Motor neuron (in vitro differentiated cells): ENCODE measurements around the gene TUBA4A. TPM values are rescaled to one million over a fixed set of nuclear protein-coding genes. Genes with fewer than 3 reads are reported as not detected.

Source experiments
- ATAC-seq, 8 experiments: fragments of 200-7000 bp; cut with Tn5 transposase; replicated peaks in 6 of 8; 2 replicates each; pipeline ENCODE4 v1.8.0; 2021; ENCODE audit warnings: mild to moderate bottlenecking in 8 of 8, moderate library complexity in 8 of 8
- H3K27ac ChIP-seq, 2 donors: fragments of 250-450 bp; sonication (Bioruptor Pico); 2 replicates each; pipeline ENCODE4 v1.9.0; 2021; ENCODE audit warnings: antibody characterized with exemption in 2 of 2, mild to moderate bottlenecking in 2 of 2, moderate library complexity in 1 of 2
- H3K4me1 ChIP-seq, 2 donors: fragments of 250-450 bp; sonication (Bioruptor Pico); replicated peaks in 1 of 2; 2 replicates each; pipeline ENCODE4 v1.6.1; 2021; ENCODE audit warnings: antibody characterized with exemption in 2 of 2, mild to moderate bottlenecking in 2 of 2, moderate library complexity in 1 of 2
- H3K4me3 ChIP-seq, 5 donors: fragments of 250-450 bp; sonication (Bioruptor Pico); 2 replicates each; pipeline ENCODE4 v1.9.0; 2021; ENCODE audit warnings: antibody characterized with exemption in 5 of 5, mild to moderate bottlenecking in 5 of 5, moderate library complexity in 4 of 5
- WGBS, 10 experiments: fragments of 450-650 bp; shearing (Covaris generic); methylation state at CpG; one replicate each; pipeline ENCODE4 v1.0.0; 2022; 5-methylcytosine and 5-hydroxymethylcytosine counted together
- in situ Hi-C, 9 experiments: fragments of 400-800 bp; cut with MboI; loops; one replicate each; pipeline ENCODE4 v1.15.0; 2021; ENCODE audit warnings: low sequenced_read_pairs in 9 of 9, low pct_unique_long_range_greater_than_20kb in 2 of 9; ENCODE audit not compliant: unreplicated experiment in 9 of 9
- total RNA-seq, 8 experiments: library from RNA; unstranded; fragments of 300-600 nt; gene quantifications; 2 replicates each; pipeline versions ENCODE4 v1.2.3 to v1.2.4, GENCODE V29; 2022

Gene TUBA4A
- total RNA-seq, 8 experiments from 2014 or later: 2.3 to 23.4 (median 4.7) TPM

DNA sequence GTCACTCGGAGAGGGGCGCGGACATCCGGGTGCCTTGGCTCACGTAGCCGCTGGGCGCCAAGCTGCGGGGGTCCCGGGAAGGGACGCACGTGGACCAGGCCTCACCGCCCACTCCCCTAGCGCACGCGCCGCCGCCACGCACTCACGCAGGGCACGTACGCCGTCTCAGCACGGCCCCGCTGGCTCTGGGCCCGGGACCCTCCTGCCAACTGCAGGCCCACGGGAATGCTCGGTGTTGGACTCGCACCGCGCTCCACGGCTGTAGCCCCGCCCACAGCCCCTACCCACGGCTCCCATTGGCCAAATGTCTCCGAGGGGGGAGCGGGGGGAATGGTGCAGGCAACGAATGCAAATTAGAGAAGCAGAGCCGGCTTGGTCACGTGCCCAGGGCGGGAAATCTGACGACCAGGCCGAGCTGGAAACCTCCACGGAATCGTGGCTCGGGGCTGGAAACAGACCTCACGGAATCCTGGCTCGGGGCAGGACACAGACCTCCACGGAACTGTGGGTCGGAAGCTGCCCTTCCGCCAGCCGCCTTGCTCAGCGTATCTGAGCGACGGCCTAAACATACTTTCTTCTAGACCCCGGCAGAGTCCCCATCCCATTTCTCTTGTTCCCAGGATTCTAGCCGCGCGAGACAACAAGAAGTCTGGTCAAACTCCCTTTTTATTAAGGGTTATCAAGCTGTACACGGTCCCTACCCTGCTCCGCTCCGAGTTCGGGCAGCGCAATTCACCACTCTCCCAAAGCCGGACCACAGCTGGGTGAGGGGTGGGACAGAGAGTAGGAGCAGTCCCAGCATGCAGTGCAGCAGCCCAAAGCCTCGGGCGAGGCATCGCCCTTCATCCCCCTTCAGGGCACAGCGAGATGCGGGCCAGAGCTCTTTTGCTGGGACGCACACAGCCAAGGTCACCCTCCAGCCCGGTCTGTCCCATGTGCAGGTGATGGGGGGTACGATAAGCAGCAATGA is 34.7 kb downstream of the TUBA4A start, which contains the start of gene ABCB6:
Gene ABCB6 (minus strand): TSS at position 227 of the 970 bp plus-strand sequence. CDS start 285 bp downstream, outside the sequence.
- peak; percentile 66 to 89 (median 84) for ATAC-seq
- Histone ChIP-seq H3K4me3 (peak within 1 kb of the TSS; percentile 41 to 60 (median 50)), H3K27ac (peak within 1 kb of the TSS; percentile 72 to 87), H3K4me1 (peaks cover 12 to 13% of the 10 kb centered on the region in 2 donors)
- 0 to 60% (median 20%) methylated on average over 1 to 19 of the region's 71 CpGs; no CpG with 5 or more reads in 4 of the 10 experiments for WGBS, 10 experiments
- in situ Hi-C loops: no loop called here

DNA sequence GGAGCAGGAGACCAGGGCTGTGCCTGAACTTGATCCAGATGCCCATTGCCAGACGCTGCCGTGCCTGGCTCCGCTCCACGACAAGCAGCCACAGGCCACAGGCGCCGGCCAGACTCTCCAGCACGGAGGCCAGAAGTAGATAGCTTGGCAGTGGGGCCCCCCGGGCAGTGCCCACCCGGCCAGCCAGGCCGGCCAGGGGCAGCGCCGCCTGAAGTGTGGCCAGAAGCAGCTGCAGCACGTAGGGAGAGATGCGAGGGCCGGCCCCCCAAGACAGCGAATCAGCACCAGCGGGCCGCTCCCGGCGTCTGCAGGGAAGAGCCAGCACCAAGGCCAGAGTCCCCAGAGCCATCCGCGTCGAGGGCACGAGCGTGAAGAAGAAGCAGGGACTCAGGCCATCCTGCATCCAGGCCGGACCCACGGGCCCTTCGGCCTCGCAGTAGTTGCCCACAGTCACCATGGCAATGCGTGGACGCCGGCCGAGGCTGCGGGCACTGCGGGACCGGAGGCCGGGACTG is 35.4 kb downstream of the TUBA4A start:
- in situ Hi-C loops: no loop called here
- peak overlapping the region; percentile 41 to 60 (median 50) for H3K4me3 ChIP-seq
- WGBS, 10 experiments: 0 to 3% (median 0%) methylated on average over 1 to 6 of the region's 37 CpGs; no CpG with 5 or more reads in 4 of the 10 experiments
- peak overlapping the region; percentile 72 to 87 for H3K27ac ChIP-seq
- peak; percentile 43 to 76 (median 53) for ATAC-seq
- H3K4me1 ChIP-seq: peaks cover 12 to 13% of the 10 kb centered on the region in 2 donors

DNA sequence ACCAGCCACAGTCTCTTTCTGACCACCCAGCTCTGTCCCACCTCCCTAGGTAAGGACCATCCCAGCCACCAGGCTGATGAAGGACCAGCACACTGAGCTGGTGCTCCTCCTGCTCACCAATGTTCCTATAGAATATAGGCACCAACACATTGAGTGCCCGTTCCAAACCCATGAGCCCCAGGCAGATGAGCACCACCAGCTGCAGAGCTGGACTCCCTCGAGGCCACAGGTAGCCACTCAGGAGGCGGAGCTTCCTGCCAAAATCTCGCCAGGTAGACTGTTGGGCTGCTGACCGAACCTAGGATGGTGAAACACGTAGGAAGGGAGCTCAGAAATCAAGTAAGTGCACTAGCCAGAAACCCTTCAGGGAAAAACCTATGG is 37.2 kb downstream of the TUBA4A start:
- ATAC-seq: no peak
- Histone ChIP-seq H3K4me1 (peaks cover 12 to 13% of the 10 kb centered on the region in 2 donors), H3K27ac (no peak overlapping the region), H3K4me3 (no peak overlapping the region)
- 40 to 100% (median 94%) methylated on average over 1 to 4 of the region's 6 CpGs; no CpG with 5 or more reads in 5 of the 10 experiments for WGBS, 10 experiments
- in situ Hi-C loops: no loop called here

DNA sequence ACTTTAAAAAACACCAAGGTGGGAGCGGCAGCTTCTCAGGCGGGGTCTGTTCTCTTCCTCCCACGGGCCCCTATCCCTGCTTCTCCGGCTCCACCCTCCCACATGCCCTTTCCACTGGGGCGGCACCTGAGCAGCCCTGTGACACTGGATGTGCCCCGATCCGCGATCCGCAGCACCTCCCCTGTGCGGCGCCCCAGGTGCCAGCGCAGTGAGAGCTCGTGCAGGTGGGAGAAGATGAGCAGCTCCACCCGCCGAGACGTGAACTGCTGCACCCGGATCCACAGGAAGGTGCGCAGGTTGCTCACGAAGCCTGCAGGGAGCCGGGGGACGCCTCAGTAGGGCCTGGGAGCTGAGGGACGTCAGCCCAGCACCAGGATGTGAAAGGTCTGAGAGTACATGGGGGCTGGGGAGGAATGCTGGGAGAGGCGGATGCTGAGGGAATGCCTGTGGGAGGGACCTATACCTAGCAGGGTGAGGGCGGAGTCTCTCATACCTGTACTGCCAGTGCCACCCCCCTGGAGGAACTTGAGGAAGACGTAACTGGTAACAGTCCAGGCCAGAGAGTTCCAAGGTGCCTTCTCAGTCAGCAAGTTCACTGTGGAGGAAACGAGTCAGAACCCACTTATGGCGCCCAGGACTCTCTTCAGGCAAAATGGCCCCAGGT is 37.7 kb downstream of the TUBA4A start:
- 90 to 100% (median 100%) methylated on average over 1 to 2 of the region's 27 CpGs; no CpG with 5 or more reads in 7 of the 10 experiments for WGBS, 10 experiments
- no peak for ATAC-seq
- in situ Hi-C loops: no loop called here
- H3K4me1 ChIP-seq: peaks cover 12 to 13% of the 10 kb centered on the region in 2 donors
- H3K27ac ChIP-seq: no peak overlapping the region
- no peak overlapping the region for H3K4me3 ChIP-seq

DNA sequence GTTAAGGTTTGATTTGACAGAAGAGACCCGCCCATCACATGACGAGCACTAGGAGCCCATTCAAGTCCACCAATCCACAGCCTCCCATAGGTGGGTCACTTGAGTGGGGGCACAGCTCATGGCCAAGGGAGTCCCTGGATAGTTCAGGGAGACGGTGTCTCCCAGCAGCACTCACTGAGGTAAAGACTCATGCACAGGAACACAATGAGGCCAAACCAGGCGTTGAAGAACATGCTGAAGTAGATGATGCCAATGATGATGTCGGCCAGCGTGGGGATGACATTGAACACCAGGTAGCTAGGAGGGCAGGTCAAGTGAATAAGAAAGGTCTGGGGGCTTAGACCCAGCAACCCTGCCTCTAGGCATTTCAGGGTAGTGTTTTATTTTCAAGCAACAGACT is 38.9 kb downstream of the TUBA4A start:
- peaks cover 12 to 13% of the 10 kb centered on the region in 2 donors for H3K4me1 ChIP-seq
- WGBS, 10 experiments: 86 to 100% (median 100%) methylated on average over 1 to 5 of the region's 6 CpGs; no CpG with 5 or more reads in 3 of the 10 experiments
- in situ Hi-C loops: no loop called here
- no peak for ATAC-seq
- H3K4me3 ChIP-seq: no peak overlapping the region
- no peak overlapping the region for H3K27ac ChIP-seq

DNA sequence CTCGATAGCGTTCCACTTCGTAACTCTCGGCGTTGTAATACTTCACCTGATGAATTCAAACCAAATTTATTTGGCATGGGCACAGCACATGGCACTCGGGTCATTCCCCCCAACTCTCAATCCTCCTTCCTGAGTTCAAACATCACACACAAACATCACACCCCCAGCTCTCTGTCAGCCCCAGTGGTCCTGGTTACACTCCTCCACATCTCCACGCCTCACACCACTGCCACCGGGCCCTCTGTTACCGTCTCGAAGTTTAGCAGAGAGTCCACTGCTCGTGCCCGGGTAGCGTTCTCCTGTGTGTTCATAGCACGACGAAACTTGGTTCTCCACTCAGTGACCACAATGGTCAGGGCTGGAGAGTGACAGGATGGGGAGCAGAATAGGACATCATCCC is 39.6 kb downstream of the TUBA4A start:
- Histone ChIP-seq H3K4me3 (no peak overlapping the region), H3K27ac (no peak overlapping the region), H3K4me1 (peaks cover 6 to 8% of the 10 kb centered on the region in 2 donors)
- in situ Hi-C loops: no loop called here
- no peak for ATAC-seq
- 92 to 100% (median 99%) methylated on average over 1 to 13 of the region's 15 CpGs; no CpG with 5 or more reads in 3 of the 10 experiments for WGBS, 10 experiments

DNA sequence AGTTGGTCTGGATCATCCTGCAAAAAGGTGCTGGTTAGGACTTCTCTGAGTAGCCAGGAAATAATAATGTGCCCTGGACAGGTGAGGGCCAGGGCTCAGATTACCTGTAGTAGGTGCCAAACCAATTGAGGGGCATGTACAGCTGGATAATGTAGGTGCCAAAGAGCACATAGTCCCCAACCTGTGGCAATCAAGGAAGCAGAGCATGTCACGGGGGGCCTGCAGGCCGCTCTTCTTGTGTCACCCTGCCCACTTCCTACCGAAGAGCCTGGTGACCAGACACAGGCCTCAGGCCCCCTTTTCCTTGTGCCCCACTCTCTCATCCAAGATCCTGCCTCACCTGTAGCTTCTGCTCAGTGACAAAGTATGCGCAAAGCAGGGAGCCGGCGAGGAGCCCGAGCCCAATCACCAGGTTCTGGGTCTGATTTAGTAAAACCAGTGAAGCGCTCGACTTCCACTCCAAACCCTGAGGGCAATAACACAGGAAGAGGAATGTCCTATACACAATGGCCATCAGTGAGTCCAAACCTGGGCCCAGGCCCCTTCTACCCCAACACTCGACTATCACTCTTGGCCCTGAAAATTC is 40.1 kb downstream of the TUBA4A start:
- Histone ChIP-seq H3K4me3 (no peak overlapping the region), H3K4me1 (peaks cover 5 to 8% of the 10 kb centered on the region in 2 donors), H3K27ac (no peak overlapping the region)
- WGBS, 10 experiments: 57 to 100% (median 99%) methylated on average over 1 to 7 of the region's 10 CpGs; no CpG with 5 or more reads in 2 of the 10 experiments
- no peak for ATAC-seq
- in situ Hi-C loops: no loop called here

DNA sequence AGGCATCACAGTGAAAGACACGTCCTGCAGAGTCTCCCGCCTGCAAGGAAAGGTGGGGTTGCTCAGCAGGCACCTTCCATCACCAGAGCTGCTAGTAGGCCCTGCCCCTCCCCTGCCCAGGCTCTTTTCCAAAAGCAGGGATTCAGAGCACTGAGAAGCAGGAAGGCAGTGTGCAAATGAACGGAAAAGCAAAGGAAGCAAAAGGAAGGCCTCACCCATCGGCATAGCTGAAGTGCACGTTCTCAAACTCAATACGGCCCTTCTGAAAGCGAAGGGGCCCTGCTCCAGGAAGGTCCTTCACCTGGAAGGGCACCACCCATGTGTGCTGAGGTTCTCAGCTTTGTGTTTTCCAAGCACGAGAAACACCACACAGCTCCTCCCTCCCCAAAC is 40.7 kb downstream of the TUBA4A start:
- in situ Hi-C loops: no loop called here
- H3K4me3 ChIP-seq: no peak overlapping the region
- no peak overlapping the region for H3K27ac ChIP-seq
- 86 to 100% (median 92%) methylated on average over 1 to 6 of the region's 8 CpGs; no CpG with 5 or more reads in 3 of the 10 experiments for WGBS, 10 experiments
- no peak for ATAC-seq
- H3K4me1 ChIP-seq: peaks cover 5 to 9% of the 10 kb centered on the region in 2 donors

DNA sequence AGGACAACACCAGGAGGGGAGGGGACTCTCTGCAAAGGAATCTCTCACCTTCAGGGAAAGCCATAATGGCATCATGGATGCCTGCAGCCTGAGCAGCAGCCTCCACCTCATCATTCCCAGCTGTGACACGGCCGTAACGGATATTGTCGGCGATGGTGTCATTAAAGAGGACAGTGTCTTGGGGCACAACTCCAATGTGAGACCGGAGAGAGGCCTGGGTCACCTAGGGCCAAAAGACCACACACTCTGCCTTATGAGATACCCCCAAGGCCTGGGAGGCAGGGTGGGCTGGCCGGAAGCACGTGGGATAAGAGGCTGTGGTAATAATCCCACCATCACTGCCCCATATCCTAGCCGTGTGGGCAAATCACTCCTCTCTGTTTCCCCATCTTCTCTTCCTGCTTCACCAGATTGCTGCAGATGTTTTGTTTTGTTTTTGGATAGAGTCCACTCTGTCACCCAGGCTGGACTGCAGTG is 42.8 kb downstream of the TUBA4A start:
- 67 to 83% methylated on average over 2 to 6 of the region's 9 CpGs; no CpG with 5 or more reads in 8 of the 10 experiments for WGBS, 10 experiments

DNA sequence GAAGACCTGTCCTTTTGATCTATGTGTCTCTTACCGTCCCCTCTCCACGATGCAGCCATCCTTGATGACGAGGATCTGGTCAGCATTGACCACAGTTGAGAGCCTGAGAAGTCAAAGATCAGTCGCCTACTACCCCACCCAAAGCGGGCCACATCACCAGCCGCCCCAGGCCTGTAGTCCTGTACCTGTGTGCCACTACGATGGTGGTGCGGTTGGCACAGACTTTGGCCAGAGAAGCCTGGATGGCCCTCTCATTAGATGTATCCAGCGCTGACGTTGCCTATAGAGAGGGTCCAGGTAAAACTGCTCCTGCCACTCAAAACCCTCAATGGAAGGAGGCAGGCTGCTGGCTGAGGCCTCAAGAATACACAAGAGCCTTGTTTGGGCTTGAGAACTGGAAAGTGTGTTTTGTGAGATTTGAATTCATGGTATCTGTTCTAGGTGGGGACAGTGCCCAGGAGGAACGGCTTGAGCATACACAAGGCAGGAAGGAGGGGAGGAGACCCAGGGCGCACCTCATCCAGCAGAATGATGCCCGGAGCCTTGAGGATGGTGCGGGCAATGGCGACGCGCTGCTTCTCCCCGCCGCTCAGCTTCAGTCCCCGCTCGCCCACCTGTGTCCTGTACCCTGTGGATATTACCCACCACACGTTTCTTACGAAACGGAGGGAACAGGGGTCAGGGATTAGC is 43.4 kb downstream of the TUBA4A start:
- 60 to 100% (median 93%) methylated on average over 1 to 14 of the region's 24 CpGs; no CpG with 5 or more reads in 2 of the 10 experiments for WGBS, 10 experiments
- in situ Hi-C loops: no loop called here

More for the DNA sequence above, 42.8 kb downstream of the TUBA4A start:
- ATAC-seq: no peak
- in situ Hi-C loops: no loop called here
- no peak overlapping the region for H3K27ac ChIP-seq
- peaks cover 7 to 8% of the 10 kb centered on the region in 2 donors for H3K4me1 ChIP-seq
- no peak overlapping the region for H3K4me3 ChIP-seq

DNA sequence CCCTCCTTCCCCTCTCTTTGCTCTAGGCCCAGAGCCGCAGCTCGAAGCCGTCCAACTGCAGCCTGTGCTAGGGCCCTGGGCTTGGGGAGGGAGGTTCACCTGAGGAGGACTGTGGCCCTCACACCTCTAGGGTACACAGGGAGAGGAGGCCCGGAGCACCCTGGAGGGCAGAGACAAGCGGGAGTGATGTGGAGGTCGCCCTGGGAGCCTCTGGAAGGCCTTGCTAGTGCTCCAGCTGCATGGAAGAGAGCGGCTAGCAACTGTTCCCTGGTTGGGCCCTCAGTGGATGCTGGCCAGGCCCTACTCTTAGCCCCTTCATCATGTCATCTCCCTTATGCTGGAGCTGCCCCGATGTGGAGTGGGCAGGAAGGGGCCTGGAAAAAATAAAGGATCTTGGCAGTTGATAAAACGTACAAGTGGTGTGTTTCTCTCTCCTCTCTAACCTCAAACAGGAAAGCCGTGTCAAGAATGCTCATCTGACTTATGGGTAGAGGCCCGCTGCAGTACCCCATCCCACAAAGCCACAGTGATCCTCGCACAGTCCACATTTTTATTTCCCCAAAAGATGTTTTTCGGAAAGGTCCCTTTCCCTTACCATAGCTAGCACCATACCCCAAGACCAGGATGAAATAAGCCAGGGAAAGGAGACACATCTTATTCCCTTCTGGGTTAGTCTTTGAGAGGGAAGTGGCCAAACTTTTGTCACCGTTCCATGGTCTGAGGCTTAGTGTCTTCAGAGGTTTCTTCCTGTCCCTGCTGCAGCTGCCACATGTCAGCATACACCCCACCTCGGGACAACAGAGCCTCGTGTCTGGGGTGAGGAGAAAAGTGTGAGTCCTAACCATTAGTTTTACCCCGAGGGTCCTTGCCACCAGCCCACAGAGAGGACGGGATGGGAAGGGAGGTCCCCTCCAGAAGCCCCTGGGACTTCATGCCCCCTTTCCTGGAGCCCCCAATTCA is 44.2 kb downstream of the TUBA4A start:
- Histone ChIP-seq H3K4me3 (no peak overlapping the region), H3K27ac (no peak overlapping the region), H3K4me1 (peaks cover 7 to 11% of the 10 kb centered on the region in 2 donors)
- 46 to 95% (median 87%) methylated on average over 1 to 9 of the region's 18 CpGs; no CpG with 5 or more reads in 2 of the 10 experiments for WGBS, 10 experiments
- no peak for ATAC-seq
- in situ Hi-C loops: no loop called here

More for the DNA sequence above, 43.4 kb downstream of the TUBA4A start:
- H3K27ac ChIP-seq: no peak overlapping the region
- no peak overlapping the region for H3K4me3 ChIP-seq
- no peak for ATAC-seq
- peaks cover 7 to 11% of the 10 kb centered on the region in 2 donors for H3K4me1 ChIP-seq
